ENCODE results near the gene MT3.
"Not testable (repeated sequence)": the region's sequence is repeated elsewhere in the genome, so short reads cannot be mapped to it uniquely, and the experiment has no call there.

Gene MT3

GRCh38 chr16:56580391-56581048 is 8.8 kb upstream of the MT3 start:
- no peak for DNase-seq

GRCh38 chr16:56582911-56583310 is 6.4 kb upstream of the MT3 start:
- DNase-seq, result not testable (repeated sequence)

DNA sequence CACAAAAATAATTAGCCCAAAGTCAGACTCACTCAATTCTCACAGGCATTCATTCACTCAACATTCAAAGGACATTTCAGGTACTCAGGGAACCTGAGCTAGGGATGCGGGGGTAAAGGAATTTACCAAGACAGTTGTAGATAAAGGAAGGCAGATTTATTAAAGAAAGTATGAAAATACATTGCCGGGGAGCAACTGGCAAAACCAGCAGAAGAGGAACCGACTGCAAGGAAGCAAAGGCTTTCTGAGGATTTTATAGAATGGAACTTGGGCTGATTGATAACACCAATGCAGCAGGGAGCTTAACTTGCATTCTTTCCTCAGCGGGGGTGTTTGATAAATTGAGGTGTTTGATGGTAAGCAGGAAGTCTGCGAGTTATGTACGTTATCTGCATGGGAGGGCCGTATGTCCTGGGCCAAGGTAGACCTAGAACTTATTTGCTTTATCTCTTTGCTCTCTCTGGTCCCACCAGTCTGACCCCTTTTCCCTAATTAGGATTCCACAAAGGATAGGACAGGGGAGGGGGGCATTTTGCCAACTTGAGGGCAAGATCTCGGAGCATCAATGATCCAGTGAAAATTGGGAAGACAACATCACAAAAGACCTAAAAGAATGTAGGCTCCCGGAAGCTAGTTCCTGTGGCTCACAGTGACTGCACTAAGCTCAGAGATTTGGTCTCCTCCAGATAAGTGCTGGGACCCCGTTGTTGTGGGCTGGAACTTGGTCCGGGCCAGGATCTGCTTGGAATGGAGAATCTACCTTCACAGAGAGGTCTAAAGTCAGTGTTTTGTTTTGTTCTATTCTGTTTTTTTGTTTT is 5.8 kb upstream of the MT3 start:
- no peak for DNase-seq

GRCh38 chr16:56584276-56584675 is 5.1 kb upstream of the MT3 start:
- DNase-seq, result no peak

GRCh38 chr16:56588781-56589140 is 567 bp upstream of the MT3 start:
- DNase-seq, result no peak

GRCh38 chr16:56591377-56592060 is 2.2 kb downstream of the MT3 start:
- no peak for DNase-seq

GRCh38 chr16:56593573-56594291 is 4.4 kb downstream of the MT3 start:
- no peak for DNase-seq

- no peak for DNase-seq
Observed at GRCh38 chr16:56594292-56594619, 4.9 kb downstream of the MT3 start.

DNA sequence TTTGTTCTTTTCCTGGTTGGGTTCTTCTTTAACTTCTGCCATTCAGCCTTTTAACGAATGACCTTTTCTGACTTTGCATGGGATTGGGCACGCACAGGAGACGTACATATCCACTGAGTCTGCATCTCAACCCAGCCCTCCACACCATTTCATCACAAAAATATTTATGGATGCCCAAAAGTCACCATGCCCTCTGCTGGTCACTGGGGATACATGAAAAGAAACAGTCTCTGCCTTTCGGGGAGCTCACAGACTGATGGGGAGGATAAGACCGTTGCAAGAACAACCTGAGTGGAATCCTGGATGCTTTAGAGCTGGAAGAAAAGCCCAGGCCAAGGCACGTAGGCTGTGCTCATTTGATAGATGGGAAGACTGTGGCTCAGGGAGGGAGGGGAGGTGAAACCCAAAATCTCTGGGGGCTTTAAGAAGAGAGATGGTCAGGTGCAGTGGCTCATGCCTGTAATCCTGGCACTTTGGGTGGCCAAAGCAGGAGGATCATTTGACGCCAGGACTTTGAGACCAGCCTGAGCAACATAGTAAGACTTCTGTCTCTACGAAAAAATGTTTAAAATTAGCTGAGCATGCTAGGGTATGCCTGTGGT is 11.2 kb downstream of the MT3 start:
- no peak for DNase-seq

DNA sequence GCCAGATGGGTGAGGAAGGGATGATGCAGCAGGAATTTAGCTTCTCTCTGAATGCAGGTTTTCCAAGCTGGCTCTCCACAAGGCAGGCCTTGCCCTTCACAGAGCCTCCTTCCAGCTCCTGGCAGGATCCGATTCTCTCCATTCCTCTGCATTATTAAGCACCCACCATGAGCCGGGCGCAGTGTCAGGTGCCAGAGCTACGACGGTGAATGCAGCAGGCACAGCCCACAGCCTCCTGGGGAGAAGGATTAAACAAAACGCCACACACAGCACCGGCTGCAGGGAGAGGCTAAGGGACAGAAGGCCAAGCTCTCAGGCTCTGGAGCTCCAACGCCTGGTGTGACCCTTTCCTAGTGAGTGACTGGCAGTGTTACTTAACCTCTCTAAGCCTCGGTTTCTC is 12.0 kb downstream of the MT3 start:
- DNase-seq, result no peak

- no peak for DNase-seq
Observed at GRCh38 chr16:56603589-56603988, 14.3 kb downstream of the MT3 start.

GRCh38 chr16:56604966-56605365 is 15.6 kb downstream of the MT3 start:
- DNase-seq, result no peak

DNA sequence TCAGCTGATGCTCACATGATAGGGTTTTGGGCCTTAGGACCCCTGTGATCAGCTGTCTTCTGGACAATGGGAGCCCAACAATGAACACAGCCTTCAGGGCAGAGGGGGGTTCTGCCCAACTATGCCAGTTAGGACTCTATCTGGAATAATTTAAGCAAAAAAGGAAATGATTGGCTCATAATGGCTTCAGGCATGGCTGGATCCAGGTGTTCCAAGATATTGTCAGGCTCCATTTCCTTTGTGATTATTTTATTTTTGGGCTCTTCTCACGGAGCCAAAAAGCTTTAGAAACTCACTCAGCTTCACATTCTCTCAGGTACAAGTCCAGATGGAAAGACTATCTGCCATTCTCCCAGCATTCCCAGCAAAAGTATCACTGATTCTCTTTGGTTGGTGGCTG is 16.1 kb downstream of the MT3 start:
- DNase-seq, result no peak

- no peak for DNase-seq
Observed at GRCh38 chr16:56606071-56606475, 16.7 kb downstream of the MT3 start.

DNA sequence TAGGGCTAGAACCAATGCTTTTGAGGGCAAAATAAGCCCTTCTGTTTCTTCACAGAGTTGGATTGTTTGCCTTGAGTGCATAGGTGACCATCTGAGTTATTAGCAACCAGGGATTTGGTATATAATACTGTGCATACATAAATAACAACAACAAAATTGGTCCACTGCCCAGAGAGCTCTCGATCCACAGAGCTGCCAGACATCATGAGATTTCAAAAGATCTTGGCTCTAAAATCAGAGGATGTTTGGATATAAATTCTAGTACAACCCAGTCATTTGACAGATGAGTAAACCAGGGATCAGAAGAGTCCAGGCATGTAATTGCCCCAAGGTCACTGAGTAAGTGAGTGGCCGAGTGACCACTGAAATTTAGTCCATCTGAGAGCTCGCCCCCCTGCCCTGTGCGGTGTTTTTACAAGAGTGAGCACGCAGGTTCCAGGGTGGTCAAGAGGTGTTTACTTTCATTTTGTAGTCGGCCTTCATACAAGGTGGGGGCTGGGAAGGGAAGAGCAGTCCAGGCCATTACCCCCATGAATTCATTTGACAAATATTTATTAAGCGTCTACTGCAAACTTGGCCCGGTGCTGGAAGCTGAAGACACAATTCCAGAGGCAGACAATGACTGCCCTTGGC is 17.3 kb downstream of the MT3 start:
- DNase-seq, result no peak

DNA sequence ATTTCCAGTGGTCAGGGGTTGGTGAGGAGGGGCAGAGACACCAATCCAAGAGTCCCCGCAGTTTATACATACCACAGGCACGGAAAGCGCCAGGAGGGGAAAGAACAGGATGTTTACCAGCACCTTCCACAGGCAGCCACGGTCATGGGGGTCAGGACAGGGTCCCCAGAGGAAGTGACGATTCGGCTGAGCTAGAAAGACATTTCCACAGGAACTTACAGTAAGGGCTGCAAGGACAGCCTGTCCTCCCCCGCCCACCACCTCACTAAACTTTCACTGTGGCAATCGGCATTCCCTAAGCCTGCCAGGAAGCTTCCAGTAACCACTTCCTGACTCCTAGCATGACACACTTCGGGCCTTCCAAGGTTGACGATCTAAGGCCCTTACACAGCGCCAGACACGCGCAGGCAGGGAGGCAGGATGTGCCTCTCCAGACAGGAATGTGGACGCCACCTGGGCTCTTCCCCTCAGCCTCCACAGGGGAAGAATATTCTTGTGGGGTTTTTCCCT is 17.8 kb downstream of the MT3 start:
- DNase-seq, result no peak

DNA sequence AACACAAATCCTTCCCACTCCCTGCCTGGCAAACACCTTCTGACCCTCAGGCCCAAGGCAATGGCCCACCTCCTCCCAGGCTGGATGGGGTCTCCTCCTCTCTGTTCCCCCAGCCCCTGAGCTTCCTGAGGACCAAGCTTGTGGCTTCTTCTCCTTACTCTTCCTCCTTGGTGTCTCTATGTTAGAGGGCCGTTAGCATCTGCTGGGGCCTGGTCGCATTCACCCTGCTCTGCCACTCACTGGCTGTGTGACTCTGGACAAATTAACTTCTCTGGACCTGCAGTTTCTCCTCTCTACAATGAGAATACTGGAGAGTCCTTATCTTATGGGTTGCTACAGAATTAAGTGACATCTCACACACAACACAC is 18.3 kb downstream of the MT3 start:
- DNase-seq, result no peak

DNA sequence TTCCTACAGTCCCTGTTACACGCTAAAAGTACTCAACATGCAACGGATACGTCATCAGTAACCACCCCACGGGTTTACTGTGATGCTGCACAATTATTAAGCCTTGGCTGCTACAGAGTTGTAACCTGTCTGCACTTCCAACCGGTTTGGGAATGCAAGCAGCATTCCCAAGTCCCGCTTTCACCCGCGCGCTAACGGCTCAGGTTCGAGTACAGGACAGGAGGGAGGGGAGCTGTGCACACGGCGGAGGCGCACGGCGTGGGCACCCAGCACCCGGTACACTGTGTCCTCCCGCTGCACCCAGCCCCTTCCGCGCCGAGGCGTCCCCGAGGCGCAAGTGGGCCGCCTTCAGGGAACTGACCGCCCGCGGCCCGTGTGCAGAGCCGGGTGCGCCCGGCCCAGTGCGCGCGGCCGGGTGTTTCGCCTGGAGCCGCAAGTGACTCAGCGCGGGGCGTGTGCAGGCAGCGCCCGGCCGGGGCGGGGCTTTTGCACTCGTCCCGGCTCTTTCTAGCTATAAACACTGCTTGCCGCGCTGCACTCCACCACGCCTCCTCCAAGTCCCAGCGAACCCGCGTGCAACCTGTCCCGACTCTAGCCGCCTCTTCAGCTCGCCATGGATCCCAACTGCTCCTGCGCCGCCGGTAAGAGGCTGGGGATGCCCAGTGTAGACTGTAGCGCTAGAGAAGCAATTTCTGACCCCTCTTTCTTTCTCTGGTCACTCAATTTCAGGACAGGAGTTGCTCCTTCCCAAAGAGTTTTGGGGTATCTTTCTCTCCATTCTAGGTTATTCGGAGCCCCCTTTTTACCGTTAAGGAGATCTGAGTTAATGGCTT is 18.9 kb downstream of the MT3 start, which contains the start of gene MT2A:
TSS of gene MT2A (plus strand) at position 542 of the 833 bp plus-strand sequence. CDS start at position 614, 72 bp downstream.
- peak; percentile 73 for DNase-seq

DNA sequence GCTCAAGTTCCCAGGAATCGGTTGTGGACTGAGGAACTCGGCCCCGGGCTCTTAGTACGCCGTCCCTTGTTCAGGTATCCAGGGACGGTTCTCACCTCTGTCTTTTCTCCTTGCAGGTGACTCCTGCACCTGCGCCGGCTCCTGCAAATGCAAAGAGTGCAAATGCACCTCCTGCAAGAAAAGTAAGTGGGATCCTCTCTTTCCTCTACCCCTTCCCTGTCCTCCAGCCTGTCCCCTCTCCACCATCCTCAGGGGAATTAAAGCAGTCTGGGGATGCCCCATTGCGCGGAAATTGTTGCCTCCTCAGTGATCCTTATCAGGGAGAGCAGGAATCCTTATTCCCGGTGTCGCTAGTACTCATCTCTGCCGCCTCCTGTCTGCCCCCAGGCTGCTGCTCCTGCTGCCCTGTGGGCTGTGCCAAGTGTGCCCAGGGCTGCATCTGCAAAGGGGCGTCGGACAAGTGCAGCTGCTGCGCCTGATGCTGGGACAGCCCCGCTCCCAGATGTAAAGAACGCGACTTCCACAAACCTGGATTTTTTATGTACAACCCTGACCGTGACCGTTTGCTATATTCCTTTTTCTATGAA is 19.6 kb downstream of the MT3 start:
- no peak for DNase-seq

DNA sequence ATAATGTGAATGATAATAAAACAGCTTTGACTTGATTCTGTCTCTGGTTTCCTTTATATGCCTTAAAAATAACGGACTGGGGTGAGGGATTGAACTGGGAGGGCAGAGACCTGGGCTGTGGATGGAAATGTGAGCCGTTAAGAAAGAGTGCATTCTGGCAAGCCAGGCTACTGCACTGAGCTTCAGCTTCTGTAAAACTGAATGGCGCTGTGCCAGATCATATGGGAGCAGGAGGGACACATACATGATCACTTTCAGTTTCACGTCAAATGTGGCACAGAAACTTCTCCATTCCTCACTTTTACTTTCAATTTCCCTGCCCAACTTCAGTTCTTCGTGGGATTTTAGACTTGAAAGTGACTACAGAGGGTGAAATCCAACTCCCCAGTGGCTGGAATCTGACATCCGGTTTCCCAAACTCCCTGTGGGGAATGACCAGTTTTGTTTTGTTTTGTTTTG is 20.2 kb downstream of the MT3 start:
- peak; percentile 58 for DNase-seq

Measured in activated T-cell treated with anti-CD3 and anti-CD28 coated beads for 4 hours (primary cell).